ENCODE measurements around the gene NOS3. TPM values are rescaled to one million over a fixed set of nuclear protein-coding genes. Genes with fewer than 3 reads are reported as not detected.

The NOS3 gene
- 5.4 and 18.6 TPM in 2 replicates for total RNA-seq

GRCh38 chr7:150990416-150991186 is at the start of gene NOS3:
Gene NOS3, plus strand, starts transcription at chr7:150991017. Its CDS starts 2,787 bp downstream, at chr7:150993804.

GRCh38 chr7:150978126-150978789 is 12.6 kb upstream of the NOS3 start, which contains the start of gene KCNH2:
Gene KCNH2, minus strand, starts transcription at chr7:150978321. Its CDS starts 408 bp downstream, at chr7:150977913.

GRCh38 chr7:151024435-151025056 is 33.7 kb downstream of the NOS3 start, which contains the start of gene ATG9B:
Gene ATG9B, minus strand, starts transcription at chr7:151024494. Its CDS starts 71 bp downstream, at chr7:151024423.

GRCh38 chr7:151028131-151028947 is 37.5 kb downstream of the NOS3 start, which contains the start of gene ABCB8:
Gene ABCB8, plus strand, starts transcription at chr7:151028450. Its CDS starts 66 bp downstream, at chr7:151028516.

GRCh38 chr7:151047976-151048815 is 57.4 kb downstream of the NOS3 start, which contains the start of gene ASIC3:
Gene ASIC3, plus strand, starts transcription at chr7:151048531. Its CDS starts 355 bp downstream, at chr7:151048886.

GRCh38 chr7:151057506-151057988 is 66.7 kb downstream of the NOS3 start, which contains the start of gene CDK5:
Gene CDK5, minus strand, starts transcription at chr7:151057897. Its CDS starts 49 bp downstream, at chr7:151057848.

GRCh38 chr7:151059367-151060112 is 68.7 kb downstream of the NOS3 start, which contains the start of gene SLC4A2:
Gene SLC4A2, plus strand, starts transcription at chr7:151059589. Its CDS starts 2,399 bp downstream, at chr7:151061988.

Other genes with a start within 250 kb of the NOS3 start
- not detected in 2 replicates for gene TMEM176B, start 190.7 kb upstream of the NOS3 start, total RNA-seq
- gene TMEM176A, start 190.2 kb upstream of the NOS3 start, total RNA-seq = not detected in 2 replicates
- not detected in 2 replicates for gene AOC1, start 138.5 kb upstream of the NOS3 start, total RNA-seq
- gene KCNH2, start 12.7 kb upstream of the NOS3 start, total RNA-seq = under 0.01 TPM in 1 of 2 replicates, not detected in the other
- gene ATG9B, start 33.5 kb downstream of the NOS3 start, total RNA-seq = 0.16 and 2.2 TPM in 2 replicates
- gene ABCB8, start 37.4 kb downstream of the NOS3 start, total RNA-seq = 26.9 and 33.6 TPM in 2 replicates
- gene ASIC3, start 57.5 kb downstream of the NOS3 start, total RNA-seq = 0.54 TPM in 1 of 2 replicates, not detected in the other
- gene CDK5, start 66.9 kb downstream of the NOS3 start, total RNA-seq = 9.2 and 13.0 TPM in 2 replicates
- gene SLC4A2, start 68.6 kb downstream of the NOS3 start, total RNA-seq = 123 and 225 TPM in 2 replicates
- 69.1 and 85.9 TPM in 2 replicates for gene FASTK, start 89.8 kb downstream of the NOS3 start, total RNA-seq
- 48.8 and 52.0 TPM in 2 replicates for gene TMUB1, start 92.5 kb downstream of the NOS3 start, total RNA-seq
- 33.0 and 41.3 TPM in 2 replicates for gene AGAP3, start 95.5 kb downstream of the NOS3 start, total RNA-seq
- gene GBX1, start 176.7 kb downstream of the NOS3 start, total RNA-seq = not detected in 2 replicates
- not detected in 2 replicates for gene ASB10, start 196.2 kb downstream of the NOS3 start, total RNA-seq
- gene H2BK1, start 219.5 kb downstream of the NOS3 start, total RNA-seq = not detected in 2 replicates
- gene ABCF2, start 236.2 kb downstream of the NOS3 start, total RNA-seq = 41.2 and 49.7 TPM in 2 replicates
- 89.0 and 110 TPM in 2 replicates for gene CHPF2, start 241.5 kb downstream of the NOS3 start, total RNA-seq